Suppressor macrophage treated with lipopolysaccharide for 4 hours (primary cell): Measurements from ENCODE around the gene PPIE.
"Not testable (repeated sequence)": the region's sequence is repeated elsewhere in the genome, so short reads cannot be mapped to it uniquely, and the experiment has no call there.

ENCODE experiments used
- DNase-seq: peaks from one replicate; pipeline ENCODE4 v3.0.0-alpha.2; 2020

PPIE gene

DNA sequence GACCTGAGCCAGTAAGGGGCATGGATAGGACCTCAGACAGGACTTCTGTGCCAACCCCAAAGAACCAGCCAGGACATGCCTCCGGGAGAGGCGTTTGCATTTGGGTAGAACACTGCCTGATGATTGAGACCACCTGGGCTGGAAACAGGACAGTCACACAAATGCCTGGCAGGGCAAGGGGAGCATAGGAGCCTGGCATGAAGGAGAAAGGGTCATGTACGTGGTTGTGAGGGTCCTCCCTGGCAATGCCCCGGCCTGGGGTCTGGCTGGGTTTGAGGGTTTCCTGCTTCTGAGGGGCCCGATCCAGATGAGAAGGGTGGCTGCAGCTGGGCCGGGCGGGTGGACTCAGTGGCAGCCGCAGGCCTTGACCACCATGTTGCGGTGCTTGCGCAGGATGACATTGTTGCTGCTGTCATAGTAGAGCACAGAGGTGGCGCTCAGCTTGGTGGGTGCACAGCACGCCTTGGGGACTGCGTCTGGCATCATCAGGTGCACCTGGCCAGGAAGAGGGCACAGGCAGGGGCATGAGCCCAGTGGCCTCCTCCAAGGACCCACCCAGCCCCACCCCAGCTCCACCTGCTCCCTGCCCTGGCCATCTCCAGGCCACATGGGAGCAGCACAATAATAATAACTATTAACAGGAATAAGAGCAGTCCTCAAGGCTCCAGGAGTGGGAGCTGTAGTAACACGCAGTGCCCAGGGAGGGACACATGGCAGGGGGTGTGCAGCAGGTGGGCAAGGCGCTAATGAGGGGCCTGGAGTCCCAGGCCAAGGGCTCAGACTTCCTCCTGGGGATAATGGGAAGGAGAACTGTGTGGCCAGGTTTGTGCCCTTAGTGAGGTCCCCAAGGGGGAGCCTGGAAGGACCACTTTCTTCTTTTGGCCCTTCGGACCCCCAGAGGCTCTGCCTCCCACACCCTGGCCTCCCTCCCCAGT, 21.7 kb downstream of the PPIE start:
- no peak for DNase-seq

- DNase-seq, result no peak
Measured at GRCh38 chr1:39761016-39761415, 22.3 kb downstream of the PPIE start.

DNA sequence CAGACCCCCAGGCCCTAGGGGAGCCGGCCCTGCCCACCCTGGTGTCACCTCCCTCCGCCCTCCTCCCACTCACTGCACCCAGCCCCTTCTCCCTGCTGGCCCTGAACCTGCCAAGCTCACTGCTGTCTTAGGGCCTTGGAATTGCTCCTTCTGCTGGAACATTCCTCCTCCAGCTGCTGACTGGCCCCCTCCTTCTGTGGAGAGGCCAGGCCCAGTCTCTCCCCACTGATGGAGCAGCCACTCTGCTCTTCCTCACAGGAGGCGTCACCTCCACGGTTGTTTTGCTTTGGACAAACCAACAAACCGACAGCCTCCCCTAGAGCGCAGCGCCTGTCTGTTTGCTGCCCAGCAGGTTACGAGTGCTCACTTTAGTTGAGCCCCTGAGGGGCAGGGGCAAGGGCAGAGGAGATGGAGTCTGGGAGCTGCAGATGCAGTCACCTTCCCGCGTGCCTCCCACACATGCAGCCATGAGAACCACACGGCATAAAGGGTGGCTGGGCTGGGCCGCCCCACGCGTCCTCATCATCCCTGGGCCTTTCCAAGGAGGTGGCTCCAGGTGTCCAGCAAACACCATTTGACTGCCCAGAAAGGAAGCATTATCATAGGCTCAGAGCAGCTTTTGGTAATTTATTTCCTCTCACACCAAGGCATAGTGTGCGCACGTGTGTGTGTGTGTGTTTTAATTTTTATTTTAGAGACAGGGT, 23.0 kb downstream of the PPIE start:
- no peak for DNase-seq

DNA sequence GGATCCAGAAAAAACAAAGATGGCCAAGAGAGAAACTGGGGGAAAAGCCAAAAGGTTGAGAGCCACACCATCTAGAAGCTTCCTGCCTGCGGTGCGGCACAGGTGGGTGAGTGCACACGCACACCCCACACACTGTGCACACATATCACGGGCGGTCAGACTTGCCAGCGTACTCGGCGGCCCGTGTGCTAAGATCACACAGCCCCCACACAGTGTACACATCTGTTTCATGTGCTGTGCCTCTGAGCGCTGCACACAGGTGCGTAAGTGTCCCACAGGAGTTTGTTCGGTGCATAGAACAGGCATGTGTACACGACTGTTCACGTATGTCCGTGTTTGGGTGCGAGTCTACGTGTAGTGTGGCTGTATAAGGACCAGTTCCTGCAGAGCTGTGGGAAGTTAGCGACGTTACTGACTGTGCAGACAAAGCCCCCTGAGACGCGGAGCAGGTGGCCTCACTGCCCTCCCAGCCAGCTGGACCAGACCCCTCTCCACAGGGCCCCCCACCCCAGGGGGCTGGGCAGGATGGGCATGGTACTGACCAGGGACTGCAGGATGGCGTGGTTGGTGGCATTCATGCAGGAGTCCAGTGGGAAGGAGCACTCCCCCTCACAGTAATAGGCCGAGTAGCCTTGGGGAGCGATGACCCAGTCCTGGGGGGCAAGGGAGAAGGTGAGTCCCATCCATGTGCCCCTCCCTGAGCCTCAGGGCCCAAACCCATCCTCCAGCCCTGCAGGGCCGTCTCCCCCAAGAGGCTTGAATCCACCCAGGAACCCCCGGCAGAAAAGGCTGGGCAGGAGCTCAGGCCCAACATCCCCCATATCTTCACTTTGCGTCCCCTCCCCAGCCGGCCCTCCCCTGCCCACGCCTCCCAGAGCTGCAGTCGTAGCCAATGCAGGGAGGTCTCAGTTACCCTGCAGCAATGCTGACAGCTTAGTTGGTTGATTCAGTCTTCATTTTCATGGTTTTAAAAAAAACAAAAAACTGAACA, 24.2 kb downstream of the PPIE start:
- no peak for DNase-seq

GRCh38 chr1:39763619-39764374, 25.1 kb downstream of the PPIE start:
- not testable (repeated sequence) for DNase-seq

GRCh38 chr1:39764512-39764911, 25.8 kb downstream of the PPIE start:
- DNase-seq, result not testable (repeated sequence)

GRCh38 chr1:39766466-39766865, 27.8 kb downstream of the PPIE start:
- not testable (repeated sequence) for DNase-seq

DNA sequence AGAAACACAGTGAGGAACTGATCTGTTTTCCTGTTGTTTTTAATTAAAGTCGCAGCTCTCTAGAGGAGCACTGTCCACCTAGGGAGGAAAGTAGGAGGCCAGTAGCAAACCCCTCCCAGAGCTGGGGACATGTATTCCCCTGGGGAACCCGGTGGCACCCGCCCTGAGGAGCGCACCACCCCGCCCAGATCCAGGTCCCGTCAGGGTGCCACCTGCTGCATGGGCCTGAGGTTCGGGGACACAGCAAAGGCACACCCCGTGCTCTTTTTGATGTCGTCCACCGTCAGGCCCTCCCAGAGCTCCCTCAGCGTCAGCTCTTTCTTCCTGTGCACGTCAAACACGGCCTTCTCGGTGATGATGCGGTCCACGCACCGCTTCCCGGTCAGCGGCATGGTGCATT, 30.8 kb downstream of the PPIE start:
- DNase-seq, result not testable (repeated sequence)

DNA sequence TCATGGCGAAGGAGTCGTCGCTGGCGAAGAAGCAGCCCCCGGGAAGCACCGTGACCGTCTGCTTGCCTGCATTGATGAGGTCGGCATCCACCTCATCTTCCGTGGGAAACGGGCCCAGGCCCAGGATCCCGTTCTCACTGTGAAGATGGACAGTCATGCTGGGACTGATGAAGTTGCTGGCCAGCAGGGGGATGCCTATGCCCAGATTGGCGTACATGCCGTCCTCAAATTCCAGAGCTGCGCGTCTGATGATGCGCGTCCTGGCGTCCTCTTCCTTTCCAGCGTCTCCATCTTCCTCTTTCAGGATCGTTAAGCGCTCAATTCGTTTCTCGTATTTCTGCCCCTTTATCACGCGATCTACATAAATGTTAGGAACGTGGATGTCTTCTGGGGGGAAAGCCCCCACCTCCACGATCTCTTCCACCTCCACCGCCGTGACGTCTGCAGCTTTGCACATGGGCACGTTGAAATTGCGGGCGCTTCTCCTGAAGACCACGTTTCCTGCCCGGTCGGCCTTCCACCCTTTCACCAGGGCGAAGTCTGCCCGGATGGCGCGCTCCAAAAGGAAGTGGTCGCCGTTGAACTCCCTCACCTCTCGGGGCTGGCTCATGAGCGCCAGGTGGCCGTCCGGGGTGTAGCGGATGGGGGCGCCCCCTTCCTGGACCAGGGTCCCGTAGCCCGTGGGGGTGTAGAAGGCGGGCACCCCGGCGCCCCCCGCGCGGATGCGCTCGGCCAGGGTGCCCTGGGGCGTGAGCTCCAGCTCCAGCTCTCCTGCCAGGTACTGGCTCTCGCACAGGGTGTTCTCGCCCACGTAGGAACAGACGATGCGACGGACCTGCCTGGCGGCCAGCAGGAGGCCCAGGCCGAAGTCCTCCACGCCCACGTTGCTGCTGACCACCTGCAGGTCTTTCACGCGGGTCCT, 31.7 kb downstream of the PPIE start:
- peak; percentile 44 for DNase-seq

GRCh38 chr1:39771022-39771532, 32.4 kb downstream of the PPIE start, which contains the start of gene OXCT2:
Gene OXCT2, minus strand, starts transcription at chr1:39771348. Its CDS starts 93 bp downstream, at chr1:39771255.
- not testable (repeated sequence) for DNase-seq

DNA sequence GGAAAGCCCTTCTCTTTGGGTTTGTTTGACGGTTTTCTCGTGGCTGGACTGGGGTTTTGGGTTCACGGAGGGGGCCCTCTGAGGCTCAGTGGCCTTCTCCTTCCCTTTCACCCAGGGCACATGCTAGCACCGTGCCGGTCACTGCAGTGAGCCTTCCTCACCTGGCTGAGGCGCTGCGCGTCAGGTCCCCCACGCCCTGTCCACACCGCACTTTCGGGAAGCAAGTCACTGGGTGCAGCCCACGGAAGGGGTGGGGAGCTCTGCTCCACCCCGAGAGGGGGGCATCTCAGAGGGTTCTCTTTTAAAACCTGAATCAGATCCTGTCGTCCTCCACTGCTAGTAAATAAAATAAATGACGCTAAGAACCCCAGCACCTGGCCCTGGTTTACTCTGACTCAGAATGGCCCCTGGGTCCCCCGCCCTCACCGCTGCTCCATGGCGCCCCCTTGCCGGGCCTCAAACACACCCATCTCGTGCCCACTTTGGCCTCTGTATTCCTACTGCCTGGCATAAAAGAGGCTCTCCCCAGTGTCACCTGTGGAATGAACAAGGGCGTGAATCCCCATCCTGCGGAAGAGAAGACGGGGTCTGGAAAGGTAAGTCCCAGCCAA, 34.8 kb downstream of the PPIE start:
- not testable (repeated sequence) for DNase-seq

DNA sequence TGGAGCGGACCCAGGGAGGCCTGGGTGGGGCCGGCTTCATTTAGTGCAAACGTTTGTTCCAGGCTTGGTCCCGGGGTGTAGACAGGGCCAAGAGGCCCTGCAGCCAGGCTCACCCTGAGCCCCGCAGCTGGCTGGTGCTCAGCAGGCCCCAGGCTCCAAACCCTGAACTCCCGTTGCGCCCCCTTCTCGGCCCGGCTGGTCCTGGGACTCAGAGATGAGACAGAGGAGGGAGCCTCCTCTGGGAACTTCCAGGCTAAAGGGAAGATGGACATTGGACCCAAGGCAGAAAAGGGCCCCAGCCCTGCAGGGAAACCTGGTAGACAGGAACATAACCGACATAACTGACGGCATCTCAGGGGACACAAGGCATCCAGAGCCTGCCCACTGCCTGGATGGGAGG, 36.5 kb downstream of the PPIE start:
- not testable (repeated sequence) for DNase-seq

GRCh38 chr1:39775676-39776399, 37.2 kb downstream of the PPIE start:
- not testable (repeated sequence) for DNase-seq

- DNase-seq, result no peak
Measured at GRCh38 chr1:39776400-39776713, 37.7 kb downstream of the PPIE start.

DNA sequence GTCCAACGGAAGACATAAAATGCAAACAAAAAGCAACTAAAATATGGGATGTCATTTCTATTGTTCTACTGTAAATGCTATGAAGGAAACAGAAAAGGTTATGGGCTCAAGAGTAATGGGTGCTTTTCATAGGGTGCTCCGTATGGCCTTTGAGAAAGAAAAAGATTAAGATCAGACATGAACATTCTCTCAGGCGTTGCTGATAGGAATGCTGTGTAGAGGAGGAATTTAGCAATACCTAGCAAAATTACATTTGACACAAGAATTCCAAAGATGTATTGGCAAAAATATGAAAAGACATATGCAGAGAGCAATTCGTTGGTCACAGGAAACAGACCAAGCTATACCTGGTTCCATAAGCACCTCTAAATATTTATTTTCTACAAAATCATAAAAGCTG, 38.2 kb downstream of the PPIE start:
- DNase-seq, result no peak

DNA sequence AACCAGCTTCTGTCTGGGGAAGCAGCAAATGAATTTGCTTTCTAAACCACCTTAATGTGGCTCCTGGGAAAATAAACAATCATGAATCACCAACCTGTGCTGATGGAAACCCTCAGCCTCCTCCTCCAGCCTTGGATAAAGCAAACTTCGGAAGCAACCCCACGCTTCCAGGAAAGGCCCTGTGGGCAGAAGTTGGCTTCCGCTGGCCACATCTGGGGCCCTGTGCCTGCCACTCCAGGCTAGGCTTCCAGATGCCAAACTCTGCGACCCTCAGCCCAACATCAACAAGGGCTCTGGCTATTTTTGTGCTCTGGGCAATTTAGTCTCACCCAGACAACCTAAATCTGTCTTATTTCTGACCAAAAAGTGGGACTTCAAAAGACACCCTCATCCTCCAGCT, 38.6 kb downstream of the PPIE start:
- no peak for DNase-seq

DNA sequence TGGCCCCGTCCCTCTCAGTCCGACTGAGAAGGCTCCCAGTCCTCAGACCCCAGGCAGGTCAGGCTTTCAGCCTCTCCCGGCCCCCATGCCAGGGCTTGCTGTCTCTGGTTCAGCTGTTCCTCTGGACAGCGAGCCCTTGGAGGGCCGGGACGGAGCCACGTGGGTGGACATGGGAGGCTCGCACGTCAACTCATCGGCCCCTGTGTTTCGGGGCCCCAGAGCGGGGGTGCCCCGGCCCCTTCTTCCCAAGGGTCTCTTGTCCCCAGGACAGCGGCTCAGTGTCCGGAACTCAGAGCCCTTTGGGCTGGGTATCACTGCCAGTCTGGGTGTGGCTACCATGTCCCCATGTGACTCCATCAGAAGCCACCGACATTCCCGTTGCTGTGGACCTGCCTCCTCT, 39.2 kb downstream of the PPIE start:
- DNase-seq, result not testable (repeated sequence)

DNA sequence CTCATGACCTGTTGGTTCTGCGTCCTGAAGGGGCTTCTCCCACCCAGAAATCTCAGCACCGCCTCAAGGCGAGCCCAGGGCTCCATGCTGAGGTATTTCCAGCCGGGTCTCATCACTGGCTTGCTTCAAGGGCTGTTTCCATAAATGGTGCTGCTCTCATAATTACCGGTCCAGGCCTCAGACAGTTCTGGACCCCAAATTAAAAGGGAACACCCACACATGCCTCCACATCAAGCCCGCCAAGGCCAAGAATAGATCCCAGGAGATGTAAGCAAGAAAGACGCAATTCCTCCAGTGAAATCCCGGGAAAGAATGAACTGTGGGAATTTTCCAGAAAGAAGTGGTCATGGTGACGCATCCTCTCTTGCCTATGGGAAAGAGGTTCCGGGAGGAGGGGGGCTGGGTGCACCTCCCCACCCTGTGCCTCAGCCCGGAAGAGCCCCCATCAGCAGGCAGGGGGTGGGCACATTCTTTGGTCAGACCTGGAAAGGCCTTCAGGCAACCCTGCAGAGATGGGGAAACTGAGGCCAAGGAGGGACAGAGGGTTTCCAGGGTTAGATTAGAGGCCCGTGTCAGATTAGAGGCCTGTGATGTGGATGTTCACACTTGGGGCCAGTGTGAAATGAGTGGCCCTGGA, 39.9 kb downstream of the PPIE start:
- not testable (repeated sequence) for DNase-seq

- no peak for DNase-seq
Measured at GRCh38 chr1:39779137-39779536, 40.5 kb downstream of the PPIE start.
